GM12874 (cell line): ENCODE data around the gene NRG3.
A peak's percentile ranks its signal among the peaks of the same experiment; 100 is the strongest.

Experiments
- CTCF ChIP-seq: IDR thresholded peaks from 2 replicates; pipeline ENCODE4 v1.5.1; 2011; ENCODE audit warnings: low read depth, mild to moderate bottlenecking, control low read depth, low read length, moderate library complexity; ENCODE audit not compliant: insufficient read depth

Gene NRG3

GRCh38 chr10:81917666-81918065 is 42.7 kb downstream of the NRG3 start:
- no peak for TF ChIP-seq CTCF

- no peak for TF ChIP-seq CTCF
Measured at GRCh38 chr10:81918766-81919165, 43.8 kb downstream of the NRG3 start.

GRCh38 chr10:81920213-81920829 is 45.3 kb downstream of the NRG3 start:
- peak; percentile 74 for TF ChIP-seq CTCF

GRCh38 chr10:81928119-81928518 is 53.1 kb downstream of the NRG3 start:
- TF ChIP-seq CTCF, result no peak

GRCh38 chr10:81943583-81943982 is 68.6 kb downstream of the NRG3 start:
- no peak for TF ChIP-seq CTCF

GRCh38 chr10:81944609-81945008 is 69.6 kb downstream of the NRG3 start:
- TF ChIP-seq CTCF, result no peak

GRCh38 chr10:81949283-81949682 is 74.3 kb downstream of the NRG3 start:
- no peak for TF ChIP-seq CTCF
